ENCODE results near the gene VWA8. TPM values are rescaled to one million over a fixed set of nuclear protein-coding genes. Genes with fewer than 3 reads are reported as not detected.

Gene VWA8
- total and polyA plus RNA-seq, 9 donors: 4.5 to 25.1 (median 21.0) TPM

GRCh38 chr13:41682766-41683165, 278.1 kb downstream of the VWA8 start:
- Histone ChIP-seq H3K4me3 (no peak overlapping the region), H3K27ac (no peak overlapping the region), H3K36me3 (no peaks in the 10 kb centered on the region), H3K9me3 (no peaks in the 10 kb centered on the region), H3K27me3 (no peaks in the 10 kb centered on the region), H3K4me1 (ENCODE audit: insufficient read depth) (no peaks in the 10 kb centered on the region)
- no peak for DNase-seq
- intact Hi-C loops (cut with DNase I): no loop called here
- WGBS, 3 donors: 97 to 99% (median 97%) methylated on average over 3 of the region's 3 CpGs
- TF ChIP-seq EP300 (IDR thresholded peaks at IDR 0.05): no peak
- no peak for TF ChIP-seq CTCF (IDR thresholded peaks at IDR 0.05)
- no peak for TF ChIP-seq POLR2A (IDR thresholded peaks at IDR 0.05)

- intact Hi-C loops (cut with DNase I): no loop called here
- no peaks in the 10 kb centered on the region for H3K4me1 ChIP-seq (ENCODE audit: insufficient read depth)
- WGBS, 3 donors: 83 to 93% (median 91%) methylated on average over 2 of the region's 2 CpGs
Measured at GRCh38 chr13:41682001-41682400, 278.9 kb downstream of the VWA8 start.

DNA sequence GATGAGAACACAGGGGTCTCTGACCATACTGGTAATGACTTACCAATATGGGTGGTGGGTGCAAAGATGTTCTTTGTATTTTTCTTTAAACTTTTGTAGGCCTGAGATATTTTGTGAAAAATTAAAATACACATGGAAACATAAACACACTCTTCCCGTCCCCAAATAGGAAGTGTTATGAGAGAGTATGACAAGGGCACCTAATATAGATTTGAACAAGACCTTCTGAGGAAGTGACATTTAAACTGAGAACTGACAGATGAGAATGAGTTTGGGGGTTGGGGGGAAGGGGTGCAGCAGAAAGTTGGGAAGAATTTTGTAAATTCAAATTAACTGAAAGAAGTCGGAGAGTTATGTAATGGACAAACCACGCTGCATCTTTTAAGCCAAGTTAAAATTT, 279.3 kb downstream of the VWA8 start:
- DNase-seq: no peak
- TF ChIP-seq EP300 (IDR thresholded peaks at IDR 0.05): no peak
- TF ChIP-seq CTCF (IDR thresholded peaks at IDR 0.05): no peak
- no peak for TF ChIP-seq POLR2A (IDR thresholded peaks at IDR 0.05)
- Histone ChIP-seq H3K4me3 (no peak overlapping the region), H3K9me3 (no peaks in the 10 kb centered on the region), H3K27me3 (no peaks in the 10 kb centered on the region), H3K4me1 (ENCODE audit: insufficient read depth) (no peaks in the 10 kb centered on the region), H3K36me3 (no peaks in the 10 kb centered on the region), H3K27ac (no peak overlapping the region)
- WGBS, 3 donors: 70 to 91% (median 83%) methylated on average over 3 of the region's 3 CpGs
- intact Hi-C loops (cut with DNase I): no loop called here

More at GRCh38 chr13:41682001-41682400, 278.9 kb downstream of the VWA8 start:
- no peaks in the 10 kb centered on the region for H3K9me3 ChIP-seq
- no peak for DNase-seq
- H3K27me3 ChIP-seq: no peaks in the 10 kb centered on the region
- no peak overlapping the region for H3K27ac ChIP-seq
- no peak for TF ChIP-seq POLR2A (IDR thresholded peaks at IDR 0.05)
- no peak for TF ChIP-seq EP300 (IDR thresholded peaks at IDR 0.05)
- TF ChIP-seq CTCF (IDR thresholded peaks at IDR 0.05): no peak
- no peaks in the 10 kb centered on the region for H3K36me3 ChIP-seq
- no peak overlapping the region for H3K4me3 ChIP-seq

DNA sequence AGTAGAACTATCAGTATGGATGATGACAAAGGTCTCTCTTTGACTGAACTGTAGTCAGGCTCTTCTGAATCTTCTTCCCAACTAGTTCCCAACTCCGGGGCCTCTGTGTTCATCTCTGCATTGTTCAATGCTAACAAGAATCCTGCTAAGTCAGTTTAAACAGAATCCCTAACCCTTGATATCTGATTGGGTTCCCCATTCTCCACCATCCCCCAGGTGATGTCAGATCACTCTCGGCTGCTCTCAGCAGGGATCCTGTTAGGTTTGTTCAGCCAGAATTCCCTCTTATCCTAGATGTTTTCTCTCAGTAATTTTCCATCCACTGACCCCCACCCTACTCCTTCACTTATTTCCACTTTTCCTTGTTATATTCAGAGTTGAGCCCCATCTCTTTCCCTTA, 280.0 kb downstream of the VWA8 start:
- DNase-seq: no peak
- Histone ChIP-seq H3K9me3 (no peaks in the 10 kb centered on the region), H3K4me1 (ENCODE audit: insufficient read depth) (no peaks in the 10 kb centered on the region), H3K27me3 (no peaks in the 10 kb centered on the region), H3K4me3 (no peak overlapping the region), H3K27ac (no peak overlapping the region), H3K36me3 (no peaks in the 10 kb centered on the region)
- 94 to 100% (median 99%) methylated on average over 2 of the region's 2 CpGs for WGBS, 3 donors
- TF ChIP-seq EP300 (IDR thresholded peaks at IDR 0.05) (no peak), CTCF (IDR thresholded peaks at IDR 0.05) (no peak), POLR2A (IDR thresholded peaks at IDR 0.05) (no peak)
- intact Hi-C loops (cut with DNase I): no loop called here
